GM06990 (cell line): ENCODE results near the gene FKBP2.

Source experiments
- DNase-seq: peaks from one replicate; pipeline ENCODE4 v3.0.0-alpha.2; 2011; ENCODE audit not compliant: insufficient read length; ENCODE audit errors: extremely low read depth
- H3K27me3 ChIP-seq: replicated peaks from 2 replicates; pipeline ENCODE4 v1.6.0; 2011; ENCODE audit warnings: low read length; ENCODE audit not compliant: control insufficient read depth, insufficient read depth
- H3K36me3 ChIP-seq: 2 replicates; pipeline ENCODE4 v1.5.1; 2011; ENCODE audit warnings: low read length; ENCODE audit not compliant: control insufficient read depth, insufficient read depth
- H3K4me3 ChIP-seq: replicated peaks from 2 replicates; pipeline ENCODE4 v1.5.1; 2011; ENCODE audit warnings: low read depth, mild to moderate bottlenecking, control low read depth, low read length
- CTCF ChIP-seq: IDR thresholded peaks from 2 replicates; pipeline ENCODE4 v1.5.1; 2011; ENCODE audit warnings: low read length, control low read depth, mild to moderate bottlenecking, inconsistent platforms; ENCODE audit not compliant: insufficient read depth, poor library complexity, severe bottlenecking

FKBP2 gene

DNA sequence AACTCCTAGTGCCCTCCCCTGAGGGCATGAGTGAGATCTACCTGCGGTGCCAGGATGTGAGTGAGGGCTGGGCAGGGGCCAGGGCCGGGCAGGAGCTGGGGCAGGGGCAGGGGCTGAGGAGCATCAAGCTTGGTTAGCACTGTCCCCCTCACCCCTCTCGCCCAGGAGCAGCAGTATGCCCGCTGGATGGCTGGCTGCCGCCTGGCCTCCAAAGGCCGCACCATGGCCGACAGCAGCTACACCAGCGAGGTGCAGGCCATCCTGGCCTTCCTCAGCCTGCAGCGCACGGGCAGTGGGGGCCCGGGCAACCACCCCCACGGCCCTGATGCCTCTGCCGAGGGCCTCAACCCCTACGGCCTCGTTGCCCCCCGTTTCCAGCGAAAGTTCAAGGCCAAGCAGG, 20.6 kb upstream of the FKBP2 start:
- Histone ChIP-seq H3K27me3 (no peaks in the 10 kb centered on the region), H3K36me3 (peaks cover 43% of the 10 kb centered on the region), H3K4me3 (no peak overlapping the region)
- no peak for DNase-seq
- no peak for TF ChIP-seq CTCF

DNA sequence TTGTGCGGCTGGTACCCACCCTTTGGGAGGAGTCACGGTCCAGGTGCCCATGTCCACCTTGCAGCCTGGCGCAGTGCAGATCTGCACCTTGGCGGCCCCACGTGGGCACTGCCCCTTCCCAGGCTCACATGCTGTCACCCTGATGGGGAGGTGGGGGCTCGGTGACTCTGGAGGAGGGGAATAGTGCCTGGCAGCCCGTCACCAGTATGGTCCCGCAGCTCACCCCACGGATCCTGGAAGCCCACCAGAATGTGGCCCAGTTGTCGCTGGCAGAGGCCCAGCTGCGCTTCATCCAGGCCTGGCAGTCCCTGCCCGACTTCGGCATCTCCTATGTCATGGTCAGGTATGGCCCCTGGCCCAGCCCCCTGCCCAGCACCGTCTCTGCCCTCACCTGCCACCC, 20.1 kb upstream of the FKBP2 start:
- no peak for DNase-seq
- H3K27me3 ChIP-seq: no peaks in the 10 kb centered on the region
- no peak for TF ChIP-seq CTCF
- H3K4me3 ChIP-seq: no peak overlapping the region
- H3K36me3 ChIP-seq: peaks cover 43% of the 10 kb centered on the region

GRCh38 chr11:64222651-64223000, 18.3 kb upstream of the FKBP2 start:
- no peak for TF ChIP-seq CTCF
- Histone ChIP-seq H3K27me3 (no peaks in the 10 kb centered on the region), H3K4me3 (no peak overlapping the region), H3K36me3 (peaks cover 42% of the 10 kb centered on the region)
- no peak for DNase-seq

GRCh38 chr11:64223001-64223651, 17.8 kb upstream of the FKBP2 start:
- TF ChIP-seq CTCF: no peak
- DNase-seq: no peak
- Histone ChIP-seq H3K4me3 (no peak overlapping the region), H3K36me3 (peaks cover 42% of the 10 kb centered on the region), H3K27me3 (no peaks in the 10 kb centered on the region)

DNA sequence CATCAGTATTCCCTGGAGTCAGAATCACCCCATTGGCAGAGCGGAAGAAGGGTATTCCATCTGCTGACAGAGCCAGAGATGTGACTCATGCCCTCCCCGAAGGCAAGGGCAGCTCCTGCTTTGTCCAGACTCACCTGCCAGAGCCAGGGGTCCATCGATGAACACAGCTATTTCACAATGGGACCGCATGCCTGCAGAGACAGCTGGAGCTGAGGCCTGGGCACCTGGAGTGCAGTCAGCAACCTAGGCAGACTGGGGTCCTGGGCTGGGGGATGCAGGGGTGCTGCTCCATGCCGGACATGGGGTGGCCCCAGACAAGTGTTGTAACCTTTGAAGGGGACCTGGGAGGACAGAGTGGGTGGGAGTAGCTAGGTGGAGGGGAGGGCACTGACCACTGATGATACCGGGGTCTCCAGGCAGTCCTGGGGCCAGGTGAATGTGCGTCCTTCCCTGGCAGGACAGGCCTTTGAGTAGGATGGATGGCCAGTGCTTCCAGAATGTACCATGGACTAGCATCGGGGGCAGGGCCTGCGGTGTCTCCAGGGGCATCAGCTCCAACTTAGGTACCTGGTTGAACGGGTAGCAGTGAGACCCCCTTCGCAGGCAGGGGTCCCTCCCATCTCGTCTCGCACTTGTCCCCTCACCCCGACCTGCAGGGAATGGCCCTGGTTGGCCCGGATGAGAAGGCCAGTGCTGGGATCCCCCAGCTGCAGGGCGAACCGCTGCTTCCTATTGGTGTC, 16.6 kb upstream of the FKBP2 start:
- DNase-seq: no peak
- no peak for TF ChIP-seq CTCF
- Histone ChIP-seq H3K36me3 (peaks cover 34% of the 10 kb centered on the region), H3K4me3 (peak overlapping the region; percentile 94), H3K27me3 (no peaks in the 10 kb centered on the region)
